ENCODE results near the gene ZNF189.

ZNF189 gene

DNA sequence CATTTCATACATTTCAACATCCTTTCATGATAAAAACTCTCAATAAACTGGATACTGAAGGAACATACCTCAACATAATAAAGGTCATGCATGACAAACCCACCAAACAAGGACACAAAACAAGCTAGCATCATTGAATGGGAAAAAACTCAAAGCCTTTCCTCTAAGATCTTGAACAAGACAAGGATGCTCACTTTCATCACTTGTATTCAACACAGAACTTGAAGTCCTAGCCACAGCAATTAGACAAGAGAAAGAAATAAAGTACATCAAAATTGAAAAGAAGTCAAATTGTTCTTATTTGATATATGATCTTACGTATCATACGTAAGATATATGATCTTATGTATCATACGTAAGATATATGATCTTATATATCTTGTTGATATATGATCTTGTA, 5.5 kb upstream of the ZNF189 start:
- TF ChIP-seq, protein P1, sequence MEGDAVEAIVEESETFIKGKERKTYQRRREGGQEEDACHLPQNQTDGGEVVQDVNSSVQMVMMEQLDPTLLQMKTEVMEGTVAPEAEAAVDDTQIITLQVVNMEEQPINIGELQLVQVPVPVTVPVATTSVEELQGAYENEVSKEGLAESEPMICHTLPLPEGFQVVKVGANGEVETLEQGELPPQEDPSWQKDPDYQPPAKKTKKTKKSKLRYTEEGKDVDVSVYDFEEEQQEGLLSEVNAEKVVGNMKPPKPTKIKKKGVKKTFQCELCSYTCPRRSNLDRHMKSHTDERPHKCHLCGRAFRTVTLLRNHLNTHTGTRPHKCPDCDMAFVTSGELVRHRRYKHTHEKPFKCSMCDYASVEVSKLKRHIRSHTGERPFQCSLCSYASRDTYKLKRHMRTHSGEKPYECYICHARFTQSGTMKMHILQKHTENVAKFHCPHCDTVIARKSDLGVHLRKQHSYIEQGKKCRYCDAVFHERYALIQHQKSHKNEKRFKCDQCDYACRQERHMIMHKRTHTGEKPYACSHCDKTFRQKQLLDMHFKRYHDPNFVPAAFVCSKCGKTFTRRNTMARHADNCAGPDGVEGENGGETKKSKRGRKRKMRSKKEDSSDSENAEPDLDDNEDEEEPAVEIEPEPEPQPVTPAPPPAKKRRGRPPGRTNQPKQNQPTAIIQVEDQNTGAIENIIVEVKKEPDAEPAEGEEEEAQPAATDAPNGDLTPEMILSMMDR (conservative IDR thresholded peaks at IDR 0.05; ENCODE audit: control insufficient read depth, insufficient read depth, low read depth, low read length) = no peak
- DNase-seq (ENCODE audit: low read depth) = no peak
- no peak overlapping the region for H3K4me3 ChIP-seq (ENCODE audit: control insufficient read depth, low read depth, low read length)

DNA sequence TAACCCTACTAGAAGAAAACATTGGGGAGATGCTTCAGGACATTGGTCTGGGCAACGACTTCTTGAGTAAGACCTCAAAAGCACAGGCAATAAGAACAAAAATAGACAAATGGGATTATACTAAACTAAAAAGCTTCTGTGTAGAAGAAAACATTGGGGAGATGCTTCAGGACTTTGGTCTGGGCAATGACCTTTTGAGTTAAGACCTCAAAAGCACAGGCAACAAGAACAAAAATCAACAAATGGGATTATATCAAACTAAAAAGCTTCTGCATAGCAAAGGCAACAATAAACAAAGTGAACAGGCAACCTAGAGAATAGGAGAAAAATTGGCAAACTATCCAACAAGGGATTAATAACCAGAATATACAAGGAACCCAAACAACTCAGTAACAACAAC, 4.0 kb upstream of the ZNF189 start:
- TF ChIP-seq, protein P1 (conservative IDR thresholded peaks at IDR 0.05; ENCODE audit: control insufficient read depth, insufficient read depth, low read depth, low read length) = no peak
- H3K4me3 ChIP-seq (ENCODE audit: control insufficient read depth, low read depth, low read length) = no peak overlapping the region
- DNase-seq (ENCODE audit: low read depth) = no peak

DNA sequence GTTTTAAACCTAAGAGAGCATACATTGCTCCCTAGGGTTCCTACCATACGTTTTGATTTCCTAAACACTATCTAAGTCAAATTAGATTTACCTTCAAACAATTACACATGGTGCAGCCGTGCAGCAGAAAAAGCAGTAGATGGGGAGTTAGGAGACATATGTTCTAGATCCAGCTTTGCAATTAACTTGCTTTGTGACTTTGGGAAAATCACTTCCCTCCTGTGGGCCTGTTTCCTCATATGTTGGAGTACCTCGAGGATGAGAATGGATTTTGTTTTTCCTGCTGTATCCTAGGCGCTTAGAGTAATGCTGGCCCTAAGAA, 944 bp upstream of the ZNF189 start:
- TF ChIP-seq, protein P1 (conservative IDR thresholded peaks at IDR 0.05; ENCODE audit: control insufficient read depth, insufficient read depth, low read depth, low read length) = no peak
- peak overlapping the region; percentile 81 for H3K4me3 ChIP-seq (ENCODE audit: control insufficient read depth, low read depth, low read length)
- peak; percentile 22 for DNase-seq (ENCODE audit: low read depth)

DNA sequence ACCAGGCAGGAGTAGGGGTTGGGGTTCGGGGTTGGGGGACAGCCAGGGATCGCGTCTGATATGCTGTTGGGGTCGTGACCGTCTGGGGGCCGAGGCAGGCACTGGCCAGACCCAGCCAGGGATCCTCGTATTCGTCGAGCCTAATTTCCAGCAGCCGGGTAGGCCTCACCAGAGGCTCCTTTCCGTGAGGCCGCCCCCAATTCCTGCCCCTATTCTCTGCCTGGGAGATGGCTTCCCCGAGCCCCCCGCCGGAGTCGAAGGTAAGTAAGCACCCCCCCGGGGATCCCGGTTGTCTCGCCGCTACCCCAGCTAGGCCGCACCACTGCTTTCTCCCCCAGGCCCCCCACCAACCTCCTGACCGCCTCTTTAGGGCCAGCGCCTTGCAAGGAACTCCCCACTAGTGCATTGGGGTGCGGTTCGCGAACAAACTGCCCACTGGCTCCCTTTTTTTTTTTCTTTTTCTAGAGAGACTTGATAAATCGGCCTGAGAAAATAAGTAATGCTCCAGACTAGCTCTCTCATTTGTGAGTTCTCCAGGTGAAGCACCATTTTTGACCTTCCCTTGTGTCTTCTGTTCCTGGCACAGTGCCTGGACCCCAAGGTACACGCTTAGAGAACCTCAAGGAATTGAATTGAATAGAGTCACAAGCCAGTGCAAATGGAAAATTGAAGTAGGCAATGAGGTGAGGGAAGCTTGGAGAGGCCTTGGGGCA, 435 bp downstream of the ZNF189 start:
- DNase-seq (ENCODE audit: low read depth) = no peak
- TF ChIP-seq, protein P1 (conservative IDR thresholded peaks at IDR 0.05; ENCODE audit: control insufficient read depth, insufficient read depth, low read depth, low read length) = no peak
- peak overlapping the region; percentile 77 for H3K4me3 ChIP-seq (ENCODE audit: control insufficient read depth, low read depth, low read length)

DNA sequence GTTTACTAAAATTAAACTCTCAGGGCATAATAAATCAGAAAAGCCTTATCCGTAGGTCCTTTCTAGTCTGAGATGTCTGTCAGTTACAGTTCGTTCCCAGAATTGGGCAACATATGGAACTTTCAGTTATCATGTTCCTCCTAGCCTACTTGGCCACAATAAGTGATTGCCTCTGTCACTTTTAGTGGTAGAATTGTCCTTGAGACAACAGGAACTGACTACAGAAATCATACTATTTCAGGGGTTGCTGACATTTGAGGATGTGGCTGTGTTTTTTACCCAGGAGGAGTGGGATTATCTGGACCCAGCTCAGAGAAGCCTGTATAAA, 956 bp downstream of the ZNF189 start:
- DNase-seq (ENCODE audit: low read depth) = peak; percentile 8
- TF ChIP-seq, protein P1 (conservative IDR thresholded peaks at IDR 0.05; ENCODE audit: control insufficient read depth, insufficient read depth, low read depth, low read length) = no peak
- H3K4me3 ChIP-seq (ENCODE audit: control insufficient read depth, low read depth, low read length) = peak overlapping the region; percentile 77

DNA sequence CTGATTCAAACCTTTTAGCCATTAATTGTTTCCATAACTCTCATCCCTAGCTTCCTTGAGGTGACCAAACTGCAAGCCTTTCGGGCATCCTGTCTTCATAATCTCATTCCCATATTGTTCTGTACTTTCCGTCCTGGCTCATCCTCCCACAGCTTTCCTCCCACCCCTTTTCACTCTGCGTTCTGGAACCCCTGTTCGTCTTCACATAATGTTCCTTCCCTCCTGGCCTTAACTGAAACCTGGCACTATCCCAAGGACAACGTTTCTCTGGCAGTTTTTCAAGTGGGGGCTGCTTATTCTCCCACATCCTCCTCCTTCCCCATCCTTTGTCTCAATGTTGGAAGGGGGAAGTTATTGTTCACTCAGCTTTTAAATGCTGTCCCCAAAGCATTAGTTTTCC, 1.5 kb downstream of the ZNF189 start:
- TF ChIP-seq, protein P1 (conservative IDR thresholded peaks at IDR 0.05; ENCODE audit: control insufficient read depth, insufficient read depth, low read depth, low read length) = no peak
- H3K4me3 ChIP-seq (ENCODE audit: control insufficient read depth, low read depth, low read length) = peak overlapping the region; percentile 77
- peak; percentile 42 for DNase-seq (ENCODE audit: low read depth)

Data from fibroblast of mammary gland (primary cell).